BJ (cell line): ENCODE results near the gene LIG4. TPM values are rescaled to one million over a fixed set of nuclear protein-coding genes. Genes with fewer than 3 reads are reported as not detected.

Source experiments
- CTCF ChIA-PET: fragments of 350-600 bp; formaldehyde crosslinking; extraction: SDS; loops from one replicate; lab custom pipeline; 2021; ENCODE audit warnings: antibody characterized with exemption, inconsistent platforms; lab: Yijun Ruan, JAX
- POLR2A ChIA-PET: fragments of 300-600 bp; sonication (Branson Sonifier 250); formaldehyde crosslinking; extraction: SDS; loops from one replicate; lab custom pipeline; 2021; ENCODE audit warnings: antibody characterized with exemption; lab: Charles Lee
- DNase-seq: peaks from one replicate; pipeline ENCODE4 v3.0.0-alpha.2; 2011; ENCODE audit warnings: low read depth
- H3K27me3 ChIP-seq: 2 replicates; pipeline ENCODE4 v1.6.0; 2011; ENCODE audit warnings: low read length; ENCODE audit not compliant: control insufficient read depth, insufficient read depth
- H3K36me3 ChIP-seq: 2 replicates; pipeline ENCODE4 v1.5.1; 2011; ENCODE audit warnings: low read length; ENCODE audit not compliant: control insufficient read depth, insufficient read depth
- H3K4me3 ChIP-seq: 2 replicates; pipeline ENCODE4 v1.5.1; 2011; ENCODE audit warnings: low read depth, mild to moderate bottlenecking, control low read depth, low read length
- CTCF ChIP-seq: IDR thresholded peaks from 2 replicates; pipeline ENCODE4 v1.5.1; 2011; ENCODE audit warnings: low read depth, mild to moderate bottlenecking, control low read depth, inconsistent platforms, low read length, moderate library complexity; ENCODE audit not compliant: insufficient read depth
- polyA plus RNA-seq: library from polyadenylated mRNA; depleted of rRNA; stranded (reverse); fragments of >200 nt; gene quantifications from 2 replicates; pipeline ENCODE4 v1.2.3, GENCODE V29; 2011

LIG4 gene
- polyA plus RNA-seq, 1 experiment, result 2.7 TPM

GRCh38 chr13:108210551-108210950 is 4.8 kb downstream of the LIG4 start:
- Histone ChIP-seq H3K4me3 (no peak overlapping the region), H3K36me3 (no peaks in the 10 kb centered on the region), H3K27me3 (no peaks in the 10 kb centered on the region)
- DNase-seq, result no peak
- TF ChIP-seq CTCF, result no peak
- ChIA-PET CTCF (no interaction called here), POLR2A (no interaction called here)

GRCh38 chr13:108200781-108201398 is 14.4 kb downstream of the LIG4 start:
- ChIA-PET CTCF (no interaction called here), POLR2A (no interaction called here)
- no peak for TF ChIP-seq CTCF
- no peak for DNase-seq
- no peaks in the 10 kb centered on the region for H3K36me3 ChIP-seq
- H3K27me3 ChIP-seq, result no peaks in the 10 kb centered on the region
- no peak overlapping the region for H3K4me3 ChIP-seq

GRCh38 chr13:108195861-108196260 is 19.5 kb downstream of the LIG4 start:
- POLR2A ChIA-PET, result no interaction called here
- H3K27me3 ChIP-seq, result no peaks in the 10 kb centered on the region
- no peaks in the 10 kb centered on the region for H3K36me3 ChIP-seq
- no peak overlapping the region for H3K4me3 ChIP-seq
- DNase-seq, result no peak
- no peak for TF ChIP-seq CTCF
- CTCF ChIA-PET, result interaction anchor here (1.3 kb wide), 1 partner anchor 40 kb away, joined by 5 read pairs; no protein-coding TSS in a partner anchor

GRCh38 chr13:108195146-108195545 is 20.2 kb downstream of the LIG4 start:
- Histone ChIP-seq H3K4me3 (no peak overlapping the region), H3K36me3 (no peaks in the 10 kb centered on the region), H3K27me3 (no peaks in the 10 kb centered on the region)
- TF ChIP-seq CTCF, result no peak
- CTCF ChIA-PET, result interaction anchor here (0.6 to 1.3 kb wide), 2 partner anchors 39 to 40 kb away, joined by 3 to 5 read pairs; no protein-coding TSS in a partner anchor
- POLR2A ChIA-PET, result no interaction called here
- DNase-seq, result no peak

GRCh38 chr13:108194435-108194936 is 20.9 kb downstream of the LIG4 start:
- POLR2A ChIA-PET, result no interaction called here
- no peak overlapping the region for H3K4me3 ChIP-seq
- CTCF ChIA-PET, result no interaction called here
- no peak for DNase-seq
- no peak for TF ChIP-seq CTCF
- H3K27me3 ChIP-seq, result no peaks in the 10 kb centered on the region
- no peaks in the 10 kb centered on the region for H3K36me3 ChIP-seq
